A673 (cell line): ENCODE results near the gene VPS4A. TPM values are rescaled to one million over a fixed set of nuclear protein-coding genes. Genes with fewer than 3 reads are reported as not detected.
A peak's percentile ranks its signal among the peaks of the same experiment; 100 is the strongest.

Source experiments
- BruUV-seq: library from RNA; stranded (reverse); fragments of 400-500 nt; replicated peaks from 2 replicates; lab custom pipeline; 2021; lab: Mats Ljungman, UMichigan
- CTCF ChIA-PET: fragments of 300-600 bp; sonication (Branson Sonifier 250); formaldehyde crosslinking; loops from one replicate; lab custom pipeline; 2022; ENCODE audit warnings: antibody characterized with exemption; lab: Charles Lee
- POLR2A ChIA-PET: fragments of 300-600 bp; sonication (Branson Sonifier 250); formaldehyde crosslinking; loops from one replicate; lab custom pipeline; 2022; ENCODE audit warnings: antibody characterized with exemption; ENCODE audit not compliant: low non-redundant PET; lab: Charles Lee
- DNase-seq: peaks from one replicate; pipeline ENCODE4 v3.0.0-alpha.2; 2015; ENCODE audit warnings: low spot score
- H3K27ac ChIP-seq: fragments of 200-600 bp; sonication (generic); 2 replicates; pipeline ENCODE4 v1.5.1; 2016; ENCODE audit warnings: mixed run types, low read depth, mild to moderate bottlenecking, mixed read lengths, antibody characterized with exemption, low read length; ENCODE audit not compliant: poor library complexity, severe bottlenecking
- H3K27me3 ChIP-seq: fragments of 200-600 bp; sonication (generic); replicated peaks from 2 replicates; pipeline ENCODE4 v1.6.1; 2017; ENCODE audit warnings: mixed run types, low read depth, mild to moderate bottlenecking, mixed read lengths, antibody characterized with exemption, low read length; ENCODE audit not compliant: insufficient read depth, poor library complexity
- H3K36me3 ChIP-seq: fragments of 200-600 bp; sonication (generic); 2 replicates; pipeline ENCODE4 v1.6.1; 2016; ENCODE audit warnings: mixed run types, mild to moderate bottlenecking, mixed read lengths, antibody characterized with exemption, low read length; ENCODE audit not compliant: insufficient read depth, poor library complexity, severe bottlenecking
- H3K4me1 ChIP-seq: fragments of 200-600 bp; sonication (generic); 2 replicates; pipeline ENCODE4 v1.6.1; 2017; ENCODE audit warnings: mixed run types, mild to moderate bottlenecking, mixed read lengths, antibody characterized with exemption, low read length; ENCODE audit not compliant: insufficient read depth, poor library complexity, severe bottlenecking
- H3K4me3 ChIP-seq: fragments of 200-600 bp; sonication (generic); 2 replicates; pipeline ENCODE4 v1.5.1; 2016; ENCODE audit warnings: low read depth, mixed run types, mild to moderate bottlenecking, mixed read lengths, low read length; ENCODE audit not compliant: poor library complexity, severe bottlenecking
- H3K9me3 ChIP-seq: fragments of 200-600 bp; sonication (generic); 2 replicates; pipeline ENCODE4 v1.6.1; 2016; ENCODE audit warnings: mixed run types, low read depth, mild to moderate bottlenecking, mixed read lengths, antibody characterized with exemption, low read length; ENCODE audit not compliant: poor library complexity, severe bottlenecking
- EZH2 ChIP-seq: fragments of 200-600 bp; sonication (generic); IDR thresholded peaks from 2 replicates; pipeline ENCODE4 v1.6.1; 2017; ENCODE audit warnings: borderline replicate concordance, low read depth, mild to moderate bottlenecking, mixed read lengths, antibody characterized with exemption, low read length; ENCODE audit not compliant: poor library complexity, severe bottlenecking
- intact Hi-C: fragments of 100-400 bp; cut with micrococcal nuclease; formaldehyde crosslinking; loops from one replicate; pipeline ENCODE4 v1.10.0; 2022; ENCODE audit not compliant: unreplicated experiment
- total RNA-seq: library from RNA; stranded (reverse); gene quantifications from 2 replicates; pipeline ENCODE4 v1.2.3, GENCODE V29; 2021
- TF ChIP-seq, protein P1 (sequence below): fragments of 300-800, 200-600 bp; sonication (generic); conservative IDR thresholded peaks from 2 replicates; pipeline ENCODE4 v1.5.1; 2017; ENCODE audit warnings: low read depth, mild to moderate bottlenecking, antibody characterized with exemption, low read length, moderate library complexity, mixed read lengths

VPS4A gene
- total RNA-seq, 1 experiment from 2014 or later: 50.4 TPM

DNA sequence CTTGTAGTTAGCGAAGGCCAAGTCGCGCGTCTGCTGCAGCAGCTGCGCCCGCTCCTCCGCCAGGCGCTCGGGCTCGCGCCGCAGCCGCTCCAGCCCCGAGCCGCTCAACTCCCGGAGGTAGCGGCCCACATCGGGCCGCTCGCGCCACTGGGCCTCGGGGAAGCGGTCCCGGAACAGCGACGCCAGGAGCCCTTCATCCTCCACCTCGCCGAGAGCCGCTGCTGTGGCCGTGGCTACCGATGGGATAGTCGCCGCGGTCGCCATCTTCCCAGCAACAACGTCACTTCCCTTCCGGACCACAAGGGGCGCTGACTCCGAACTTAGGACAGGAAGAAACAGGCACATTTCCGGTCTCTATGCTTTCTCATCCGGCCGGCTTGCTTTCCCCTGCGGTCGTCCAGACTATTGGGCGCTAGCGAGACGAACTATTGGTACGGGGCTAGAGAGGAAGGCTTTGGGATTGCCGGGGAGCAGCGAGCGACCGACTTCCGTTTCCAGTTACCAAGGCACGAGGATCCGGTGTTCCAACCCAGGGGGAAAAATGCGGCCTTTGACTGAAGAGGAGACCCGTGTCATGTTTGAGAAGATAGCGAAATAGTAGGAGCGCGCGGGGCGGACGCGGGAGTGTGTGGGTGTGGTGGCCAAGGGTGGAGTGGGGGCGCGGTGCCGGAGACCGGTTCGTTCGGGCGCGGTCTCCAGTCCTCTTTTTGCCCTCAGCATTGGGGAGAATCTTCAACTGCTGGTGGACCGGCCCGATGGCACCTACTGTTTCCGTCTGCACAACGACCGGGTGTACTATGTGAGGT is 28.3 kb downstream of the VPS4A start, which contains the start of the genes COG8 and NIP7:
Gene COG8, minus strand, starts transcription at position 276 of the 806 bp plus-strand sequence. Its CDS starts 12 bp downstream, at position 264.
Gene NIP7, plus strand, starts transcription at position 484 of the 806 bp plus-strand sequence. Its CDS starts 58 bp downstream, at position 542.
- H3K9me3 ChIP-seq: no peaks in the 10 kb centered on the region
- peak within 1 kb of the TSS; percentile 89 for H3K27ac ChIP-seq
- H3K36me3 ChIP-seq: peaks cover 59% of the 10 kb centered on the region
- intact Hi-C loops: no loop called here
- H3K4me1 ChIP-seq: peaks cover 5% of the 10 kb centered on the region
- DNase-seq: peak; percentile 100
- TF ChIP-seq, protein P1, sequence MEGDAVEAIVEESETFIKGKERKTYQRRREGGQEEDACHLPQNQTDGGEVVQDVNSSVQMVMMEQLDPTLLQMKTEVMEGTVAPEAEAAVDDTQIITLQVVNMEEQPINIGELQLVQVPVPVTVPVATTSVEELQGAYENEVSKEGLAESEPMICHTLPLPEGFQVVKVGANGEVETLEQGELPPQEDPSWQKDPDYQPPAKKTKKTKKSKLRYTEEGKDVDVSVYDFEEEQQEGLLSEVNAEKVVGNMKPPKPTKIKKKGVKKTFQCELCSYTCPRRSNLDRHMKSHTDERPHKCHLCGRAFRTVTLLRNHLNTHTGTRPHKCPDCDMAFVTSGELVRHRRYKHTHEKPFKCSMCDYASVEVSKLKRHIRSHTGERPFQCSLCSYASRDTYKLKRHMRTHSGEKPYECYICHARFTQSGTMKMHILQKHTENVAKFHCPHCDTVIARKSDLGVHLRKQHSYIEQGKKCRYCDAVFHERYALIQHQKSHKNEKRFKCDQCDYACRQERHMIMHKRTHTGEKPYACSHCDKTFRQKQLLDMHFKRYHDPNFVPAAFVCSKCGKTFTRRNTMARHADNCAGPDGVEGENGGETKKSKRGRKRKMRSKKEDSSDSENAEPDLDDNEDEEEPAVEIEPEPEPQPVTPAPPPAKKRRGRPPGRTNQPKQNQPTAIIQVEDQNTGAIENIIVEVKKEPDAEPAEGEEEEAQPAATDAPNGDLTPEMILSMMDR: peak; percentile 85
- no peak for TF ChIP-seq EZH2
- no peaks in the 10 kb centered on the region for H3K27me3 ChIP-seq
- BruUV-seq: no TSS peak
- POLR2A ChIA-PET: no interaction called here
- H3K4me3 ChIP-seq: peak within 1 kb of the TSS; percentile 91
- CTCF ChIA-PET: interaction anchor here (0.6 kb wide), 1 partner anchor 47 kb away, joined by 3 read pairs; no protein-coding TSS in a partner anchor

DNA sequence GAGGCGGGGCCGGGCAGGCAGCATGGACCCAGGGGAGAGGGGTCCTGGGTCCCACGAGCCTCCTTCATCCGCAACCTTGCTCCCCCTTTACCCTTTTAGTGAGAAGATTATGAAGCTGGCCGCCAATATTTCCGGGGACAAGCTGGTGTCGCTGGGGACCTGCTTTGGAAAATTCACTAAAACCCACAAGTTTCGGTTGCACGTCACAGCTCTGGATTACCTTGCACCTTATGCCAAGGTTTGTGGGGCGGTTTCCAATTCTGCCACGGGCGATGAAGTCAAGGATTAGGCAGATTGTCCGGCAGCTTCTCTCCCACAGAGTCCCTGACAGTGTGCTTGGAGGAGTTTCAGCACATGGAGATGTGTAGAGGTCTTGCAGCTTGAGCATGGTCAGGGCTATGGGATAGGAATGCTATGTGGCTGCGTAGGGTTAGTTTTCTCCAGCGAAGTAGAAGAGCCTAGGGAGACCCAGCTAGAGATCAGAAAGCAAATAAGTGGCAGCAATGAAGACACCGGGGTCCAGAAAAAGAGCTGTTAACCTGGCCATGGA is 29.0 kb downstream of the VPS4A start:
- Histone ChIP-seq H3K36me3 (peaks cover 52% of the 10 kb centered on the region), H3K4me1 (peaks cover 5% of the 10 kb centered on the region), H3K9me3 (no peaks in the 10 kb centered on the region), H3K4me3 (peak overlapping the region; percentile 91), H3K27ac (peak overlapping the region; percentile 89), H3K27me3 (no peaks in the 10 kb centered on the region)
- no peak for TF ChIP-seq EZH2
- TF ChIP-seq, protein P1: no peak
- DNase-seq: no peak
- intact Hi-C loops: no loop called here
- ChIA-PET POLR2A (no interaction called here), CTCF (no interaction called here)
- BruUV-seq: TSS peak; percentile 71

DNA sequence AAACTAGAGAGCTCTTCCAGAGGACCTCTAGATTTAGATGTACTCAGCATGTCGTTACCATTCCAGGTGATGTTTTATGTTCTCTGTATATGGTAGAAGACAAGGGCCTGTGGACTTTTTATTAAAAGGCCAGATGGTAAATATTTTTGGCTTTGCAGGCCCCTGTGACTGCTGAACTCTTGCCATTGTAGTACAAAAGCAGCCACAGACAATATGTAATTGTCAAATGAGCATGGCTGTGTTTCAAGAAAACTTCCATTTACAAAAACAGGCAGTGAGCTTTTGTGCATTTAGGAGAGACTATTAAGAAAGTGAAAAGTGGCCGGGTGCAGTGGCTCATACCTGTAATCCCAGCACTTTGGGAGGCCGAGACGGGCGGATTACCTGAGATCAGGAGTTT is 33.0 kb downstream of the VPS4A start:
- no peak overlapping the region for H3K4me3 ChIP-seq
- no TSS peak for BruUV-seq
- no peak for TF ChIP-seq EZH2
- H3K27me3 ChIP-seq: no peaks in the 10 kb centered on the region
- H3K36me3 ChIP-seq: peaks cover 37% of the 10 kb centered on the region
- no peaks in the 10 kb centered on the region for H3K9me3 ChIP-seq
- no peak overlapping the region for H3K27ac ChIP-seq
- H3K4me1 ChIP-seq: peaks cover 5% of the 10 kb centered on the region
- DNase-seq: no peak
- ChIA-PET CTCF (no interaction called here), POLR2A (no interaction called here)
- intact Hi-C loops: no loop called here
